ENCODE measurements around the gene PCSK6.

GRCh38 chr15:101310161-101310480 is 179.4 kb downstream of the PCSK6 start:
- TF ChIP-seq EZH2 (IDR thresholded peaks at IDR 0.05; ENCODE audit: insufficient read depth, low read length) (no peak), CTCF (IDR thresholded peaks at IDR 0.05; ENCODE audit: insufficient read depth, low read depth, low read length) (no peak)
